Measurements from ENCODE around the gene COMP.

DNA sequence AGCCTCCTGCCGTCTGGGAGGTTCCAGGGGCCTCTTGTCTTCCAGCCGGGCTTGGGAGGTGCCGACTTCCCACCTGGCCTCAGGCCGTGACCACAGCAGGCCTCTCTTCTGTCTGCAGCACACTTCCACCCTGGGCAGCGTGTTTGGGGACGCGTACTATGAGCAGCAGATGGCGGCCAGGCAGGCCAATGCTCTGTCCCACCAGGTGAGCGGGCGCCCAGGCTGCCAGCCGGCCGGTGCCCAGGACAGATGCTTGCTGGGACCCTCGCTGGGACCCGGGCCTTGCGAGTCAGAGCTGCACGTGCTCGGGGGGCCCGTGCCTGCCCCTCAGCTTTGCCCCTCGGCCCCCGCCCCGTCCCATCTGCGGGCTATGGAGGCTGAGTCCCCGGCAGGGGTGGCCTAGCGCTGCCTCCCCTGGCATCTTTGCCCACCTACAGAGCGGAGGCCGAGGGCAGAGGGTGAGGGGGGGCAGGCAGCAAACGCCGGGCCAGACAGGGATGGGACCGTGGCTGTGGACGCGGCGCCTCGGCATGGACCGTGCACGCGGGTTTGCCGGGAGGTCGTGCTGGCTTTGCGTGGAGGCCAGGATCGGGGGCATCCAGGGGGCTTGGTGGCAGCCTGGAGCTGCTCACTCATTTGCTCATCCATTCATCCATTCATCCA lies 16.2 kb downstream of the COMP start:
- no peak for TF ChIP-seq CTCF (IDR thresholded peaks at IDR 0.05)
- TF ChIP-seq POLR2A (IDR thresholded peaks at IDR 0.05): no peak
